OCI-LY1 (cell line): Measurements from ENCODE around the gene RASAL3.

Experiments used
- EZH2 ChIP-seq: fragments of 200-600 bp; sonication (generic), shearing (Covaris generic); IDR thresholded peaks from 2 replicates; pipeline ENCODE4 v1.8.0; 2017; ENCODE audit warnings: borderline replicate concordance, mixed run types, mild to moderate bottlenecking, antibody characterized with exemption, low read length, moderate library complexity, mixed read lengths
- TF ChIP-seq, protein P1 (sequence below): fragments of 200-600 bp; sonication (generic), shearing (Covaris generic); IDR thresholded peaks from 2 replicates; pipeline ENCODE4 v1.5.1; 2017; ENCODE audit warnings: mild to moderate bottlenecking, antibody characterized with exemption, low read length, moderate library complexity, mixed read lengths

DNA sequence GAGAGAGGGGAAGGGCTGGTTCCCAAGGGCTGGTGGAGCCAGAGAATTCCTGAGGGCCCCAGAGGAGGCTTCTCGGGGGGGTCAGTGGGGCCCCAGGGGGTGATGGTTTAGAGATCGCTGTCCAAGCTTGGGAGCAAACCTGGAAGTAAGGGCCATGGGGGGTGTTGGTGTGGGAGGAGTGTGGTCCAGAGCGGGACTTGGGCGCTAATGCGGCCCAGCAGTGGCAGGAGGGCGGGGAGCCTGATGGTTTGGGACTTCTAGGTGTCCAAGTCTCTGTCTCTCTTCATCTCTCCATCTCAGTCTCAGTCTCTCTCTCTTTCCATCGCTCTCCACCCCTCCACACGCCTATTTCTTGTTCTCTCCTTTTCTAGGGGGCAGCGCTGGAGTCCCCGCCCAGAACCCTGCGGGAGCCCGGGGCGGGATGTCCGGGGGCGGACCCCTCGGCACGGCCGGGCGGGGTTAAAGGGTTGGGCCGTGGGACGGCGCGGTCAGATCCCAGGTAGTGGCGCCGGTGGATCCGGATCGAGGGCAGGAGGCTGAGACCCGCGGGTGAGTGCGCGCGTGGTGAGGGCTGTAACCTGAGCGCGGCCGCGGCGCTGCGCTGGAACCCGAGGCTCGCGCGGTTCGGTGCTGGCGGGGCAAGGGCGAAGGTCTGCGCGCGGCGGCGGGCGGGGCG lies 43.8 kb upstream of the RASAL3 start, which contains the start of gene CYP4F22:
- TF ChIP-seq, protein P1, sequence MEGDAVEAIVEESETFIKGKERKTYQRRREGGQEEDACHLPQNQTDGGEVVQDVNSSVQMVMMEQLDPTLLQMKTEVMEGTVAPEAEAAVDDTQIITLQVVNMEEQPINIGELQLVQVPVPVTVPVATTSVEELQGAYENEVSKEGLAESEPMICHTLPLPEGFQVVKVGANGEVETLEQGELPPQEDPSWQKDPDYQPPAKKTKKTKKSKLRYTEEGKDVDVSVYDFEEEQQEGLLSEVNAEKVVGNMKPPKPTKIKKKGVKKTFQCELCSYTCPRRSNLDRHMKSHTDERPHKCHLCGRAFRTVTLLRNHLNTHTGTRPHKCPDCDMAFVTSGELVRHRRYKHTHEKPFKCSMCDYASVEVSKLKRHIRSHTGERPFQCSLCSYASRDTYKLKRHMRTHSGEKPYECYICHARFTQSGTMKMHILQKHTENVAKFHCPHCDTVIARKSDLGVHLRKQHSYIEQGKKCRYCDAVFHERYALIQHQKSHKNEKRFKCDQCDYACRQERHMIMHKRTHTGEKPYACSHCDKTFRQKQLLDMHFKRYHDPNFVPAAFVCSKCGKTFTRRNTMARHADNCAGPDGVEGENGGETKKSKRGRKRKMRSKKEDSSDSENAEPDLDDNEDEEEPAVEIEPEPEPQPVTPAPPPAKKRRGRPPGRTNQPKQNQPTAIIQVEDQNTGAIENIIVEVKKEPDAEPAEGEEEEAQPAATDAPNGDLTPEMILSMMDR: no peak
- TF ChIP-seq EZH2: no peak
